H1 (cell line): ENCODE data around the gene NLN. TPM values are rescaled to one million over a fixed set of nuclear protein-coding genes. Genes with fewer than 3 reads are reported as not detected.

Experiments
- CTCF ChIA-PET: fragments of 300-600 bp; sonication (Branson Sonifier 250); formaldehyde crosslinking; loops from one replicate; lab custom pipeline; 2021; ENCODE audit not compliant: partially characterized antibody; lab: Charles Lee
- POLR2A ChIA-PET: fragments of 300-600 bp; sonication (Branson Sonifier 250); formaldehyde crosslinking; loops from one replicate; lab custom pipeline; 2021; ENCODE audit warnings: inconsistent platforms; ENCODE audit not compliant: partially characterized antibody; lab: Charles Lee
- DNase-seq, 2 experiments: peaks; one replicate each; pipeline versions ENCODE4 v3.0.0 to v3.0.0-alpha.2; 2010 to 2022; ENCODE audit warnings: low spot score in 2 of 2, low read depth in 1 of 2, mixed read lengths in 1 of 2
- FAIRE-seq: peaks from 2 replicates; lab custom pipeline; 2011; peaks lifted over from hg19 to GRCh38; lab: Jason Lieb, UNC
- H2AFZ ChIP-seq: 2 replicates; pipeline ENCODE4 v1.8.1; 2012; ENCODE audit warnings: low read length, inconsistent platforms
- H2AK5ac ChIP-seq: 2 replicates; pipeline ENCODE4 v1.6.1; 2013; ENCODE audit warnings: low read depth, low read length
- H2BK120ac ChIP-seq: replicated peaks from 2 replicates; pipeline ENCODE3; 2013; ENCODE audit warnings: low read depth, low read length, inconsistent platforms
- H2BK12ac ChIP-seq: 2 replicates; pipeline ENCODE4 v1.6.1; 2013; ENCODE audit warnings: low read depth, low read length
- H2BK15ac ChIP-seq: 2 replicates; pipeline ENCODE4 v1.6.1; 2013; ENCODE audit warnings: low read length
- H2BK20ac ChIP-seq: 2 replicates; pipeline ENCODE4 v1.6.1; 2013; ENCODE audit warnings: low read length
- H2BK5ac ChIP-seq: 2 replicates; pipeline ENCODE4 v1.6.1; 2013; ENCODE audit warnings: low read depth, low read length
- H3K14ac ChIP-seq: 2 replicates; pipeline ENCODE4 v1.6.1; 2013; ENCODE audit warnings: inconsistent platforms; ENCODE audit not compliant: insufficient read length
- H3K18ac ChIP-seq: 2 replicates; pipeline ENCODE4 v1.6.1; 2013; ENCODE audit warnings: low read length; ENCODE audit errors: extremely low read depth
- H3K23ac ChIP-seq: 2 replicates; pipeline ENCODE4 v1.6.1; 2013; ENCODE audit warnings: inconsistent platforms; ENCODE audit not compliant: insufficient read length
- H3K23me2 ChIP-seq: 2 replicates; pipeline ENCODE4 v1.6.1; 2013; ENCODE audit warnings: low read depth, low read length
- H3K27ac ChIP-seq: 2 replicates; pipeline ENCODE4 v1.6.1; 2011; ENCODE audit warnings: low read depth, low read length, inconsistent platforms
- H3K27me3 ChIP-seq, 4 experiments: replicated peaks in 1 of 4; 1 replicate in 1 of 4; 2 replicates in 3 of 4; pipeline versions ENCODE4 v1.6.1 to v1.8.1; 2011 to 2013; ENCODE audit warnings: low read length in 3 of 4, mild to moderate bottlenecking in 3 of 4, inconsistent platforms in 2 of 4, mixed read lengths in 2 of 4, moderate library complexity in 1 of 4; ENCODE audit not compliant: control insufficient read depth in 3 of 4, insufficient read depth in 3 of 4; ENCODE audit errors: extremely low read depth in 1 of 4
- H3K36me3 ChIP-seq, 4 experiments: 2 replicates each; pipeline versions ENCODE4 v1.6.1 to v1.8.1; 2011 to 2013; ENCODE audit warnings: mild to moderate bottlenecking in 4 of 4, low read length in 3 of 4, moderate library complexity in 2 of 4, control low read depth in 1 of 4, inconsistent platforms in 1 of 4; ENCODE audit not compliant: insufficient read depth in 4 of 4, control insufficient read depth in 2 of 4
- H3K4ac ChIP-seq: replicated peaks from 2 replicates; pipeline ENCODE3; 2013; ENCODE audit warnings: low read length, low read depth, mixed read lengths, inconsistent platforms; ENCODE audit not compliant: insufficient read length
- H3K4me1 ChIP-seq, 4 experiments: replicated peaks in 1 of 4; 1 replicate in 1 of 4; 2 replicates in 3 of 4; pipeline versions ENCODE4 v1.6.1 to v1.8.1; 2011 to 2013; ENCODE audit warnings: low read length in 3 of 4, inconsistent platforms in 2 of 4, mixed read lengths in 1 of 4; ENCODE audit not compliant: insufficient read depth in 4 of 4, control insufficient read depth in 3 of 4
- H3K4me2 ChIP-seq, 2 experiments: 2 replicates each; pipeline versions ENCODE4 v1.6.1 to v1.8.1; 2011 to 2013; ENCODE audit warnings: low read depth in 2 of 2, low read length in 2 of 2, control low read depth in 1 of 2, inconsistent platforms in 1 of 2, mild to moderate bottlenecking in 1 of 2; ENCODE audit not compliant: insufficient read depth in 1 of 2
- H3K4me3 ChIP-seq, 4 experiments: fragments of 200-600, 300-600 bp in 1 of 4; sonication (generic), shearing (Covaris generic), sonication (Bioruptor Twin) in 1 of 4; 2 replicates each; pipeline versions ENCODE4 v1.5.1 to v1.8.1; 2011 to 2016; ENCODE audit warnings: low read length in 4 of 4, low read depth in 3 of 4, control low read depth in 2 of 4, inconsistent platforms in 2 of 4, mild to moderate bottlenecking in 2 of 4, mixed read lengths in 1 of 4, moderate library complexity in 1 of 4; ENCODE audit not compliant: insufficient read depth in 2 of 4; ENCODE audit errors: extremely low read depth in 1 of 4
- H3K56ac ChIP-seq: replicated peaks from 2 replicates; pipeline ENCODE3; 2013; ENCODE audit warnings: low read depth, mild to moderate bottlenecking, mixed read lengths, low read length, inconsistent platforms; ENCODE audit not compliant: insufficient read length
- H3K79me1 ChIP-seq: 2 replicates; pipeline ENCODE4 v1.6.1; 2013; ENCODE audit warnings: low read depth, low read length, control low read depth
- H3K79me2 ChIP-seq, 2 experiments: 2 replicates each; pipeline versions ENCODE4 v1.6.1 to v1.8.1; 2012 to 2013; ENCODE audit warnings: low read length in 2 of 2, mild to moderate bottlenecking in 2 of 2, inconsistent platforms in 1 of 2; ENCODE audit not compliant: insufficient read depth in 2 of 2, control insufficient read depth in 1 of 2
- H3K9ac ChIP-seq, 4 experiments: replicated peaks in 1 of 4; 1 replicate in 1 of 4; 2 replicates in 3 of 4; pipeline versions ENCODE4 v1.6.1 to v1.8.1; 2011 to 2013; ENCODE audit warnings: low read depth in 3 of 4, low read length in 3 of 4, control low read depth in 2 of 4, mild to moderate bottlenecking in 2 of 4, moderate library complexity in 2 of 4, inconsistent platforms in 1 of 4; ENCODE audit errors: extremely low read depth in 1 of 4
- H3K9me3 ChIP-seq, 2 experiments: 2 replicates each; pipeline versions ENCODE4 v1.6.1 to v1.8.1; 2012 to 2013; ENCODE audit warnings: mild to moderate bottlenecking in 2 of 2, moderate library complexity in 2 of 2, control low read depth in 1 of 2, inconsistent platforms in 1 of 2, low read depth in 1 of 2, low read length in 1 of 2, mixed read lengths in 1 of 2; ENCODE audit not compliant: insufficient read depth in 2 of 2
- H4K20me1 ChIP-seq, 2 experiments: replicated peaks in 1 of 2; 2 replicates each; pipeline versions ENCODE3 to v1.8.1; 2011 to 2013; ENCODE audit warnings: inconsistent platforms in 2 of 2, low read length in 2 of 2, mild to moderate bottlenecking in 1 of 2; ENCODE audit not compliant: insufficient read depth in 2 of 2, control insufficient read depth in 1 of 2
- H4K5ac ChIP-seq: 2 replicates; pipeline ENCODE4 v1.6.1; 2013; ENCODE audit warnings: low read length, low read depth, mixed read lengths, inconsistent platforms; ENCODE audit not compliant: insufficient read length
- H4K8ac ChIP-seq: 2 replicates; pipeline ENCODE4 v1.8.0; 2013; ENCODE audit warnings: mild to moderate bottlenecking, moderate library complexity, low read length, inconsistent platforms; ENCODE audit not compliant: insufficient read depth; ENCODE audit errors: extremely low read depth
- H4K91ac ChIP-seq: replicated peaks from 2 replicates; pipeline ENCODE3; 2013; ENCODE audit warnings: low read length, mixed read lengths, inconsistent platforms; ENCODE audit not compliant: insufficient read length
- CBX8 ChIP-seq: fragments of 300-800, 300-1000 bp; sonication (generic); IDR thresholded peaks from 2 replicates; pipeline ENCODE4 v1.7.1; 2016; ENCODE audit warnings: low read depth, low read length, borderline replicate concordance
- CHD1 ChIP-seq: IDR thresholded peaks from 2 replicates; pipeline ENCODE4 v1.6.1; 2012; ENCODE audit warnings: low read depth, low read length, improper control_type of control experiment
- KDM4A ChIP-seq: IDR thresholded peaks from one replicate; pipeline ENCODE4 v1.7.1; 2012; ENCODE audit warnings: low read depth, mild to moderate bottlenecking, moderate library complexity, low read length, inconsistent platforms; ENCODE audit not compliant: severe bottlenecking
- KDM5A ChIP-seq: fragments of 200-600 bp; IDR thresholded peaks from 2 replicates; pipeline ENCODE4 v1.7.1; 2012; ENCODE audit warnings: mild to moderate bottlenecking, low read length, inconsistent platforms, mixed read lengths
- POU5F1 ChIP-seq: IDR thresholded peaks from 2 replicates; pipeline ENCODE4 v1.6.1; 2011; ENCODE audit warnings: low read depth, mild to moderate bottlenecking, low read length, moderate library complexity
- RNF2 ChIP-seq: fragments of 200-900, 300-1000 bp; sonication (generic); IDR thresholded peaks from 2 replicates; pipeline ENCODE4 v1.7.1; 2016; ENCODE audit warnings: borderline replicate concordance, low read depth, mild to moderate bottlenecking, antibody characterized with exemption, low read length; ENCODE audit not compliant: poor library complexity, severe bottlenecking; ENCODE audit errors: missing control alignments
- SIRT6 ChIP-seq: IDR thresholded peaks from one replicate; pipeline ENCODE4 v1.7.1; 2012; ENCODE audit warnings: low read length, inconsistent platforms
- TCF12 ChIP-seq: IDR thresholded peaks from 2 replicates; pipeline ENCODE4 v1.6.1; 2011; ENCODE audit warnings: low read depth, mild to moderate bottlenecking, low read length
- WGBS, 2 experiments: shearing (Covaris generic) in 1 of 2; methylation state at CpG; one replicate each; pipeline versions ENCODE4 v1.1.6 to v1.1.7; 2013 to 2015; ENCODE audit warnings: low lambda C conversion rate in 2 of 2, mixed read lengths in 2 of 2, inconsistent platforms in 1 of 2, low coverage in 1 of 2, missing lambda C conversion rate in 1 of 2; ENCODE audit not compliant: insufficient replicate concordance in 2 of 2, insufficient coverage in 1 of 2, insufficient read length in 1 of 2; ENCODE audit errors: extremely low coverage in 1 of 2, missing lambda C conversion rate in 1 of 2; 5-methylcytosine and 5-hydroxymethylcytosine counted together
- polyA plus RNA-seq, 7 experiments: library from polyadenylated mRNA; depleted of rRNA in 3 of 7; stranded (reverse) in 5 of 7; unstranded in 2 of 7; fragments of >200 nt in 5 of 7; fragments of 200-250 nt in 2 of 7; gene quantifications; 1 replicate in 5 of 7; 2 replicates in 1 of 7; 4 replicates in 1 of 7; pipeline versions ENCODE4 v1.2.1 to v1.2.3, GENCODE V29; 2011 to 2013; ENCODE audit warnings: missing spikeins in 2 of 7, mixed read lengths in 2 of 7
- total RNA-seq: library from RNA; stranded (reverse); fragmentation: NEBNext Ultra II Directional; extraction: Animal tissue kit (Norgen Biotek cat#: 25700); gene quantifications from 2 replicates; pipeline ENCODE4 v1.2.1, GENCODE V29; 2021
- TF ChIP-seq, protein P1 (sequence below), 3 experiments: IDR thresholded peaks; 1 replicate in 2 of 3; 2 replicates in 1 of 3; pipeline versions ENCODE4 v1.5.1 to v1.6.1; 2011; ENCODE audit warnings: low read length in 3 of 3, mild to moderate bottlenecking in 3 of 3, inconsistent platforms in 2 of 3, low read depth in 1 of 3, moderate library complexity in 1 of 3; ENCODE audit not compliant: insufficient read depth in 1 of 3; ENCODE audit errors: control extremely low read depth in 1 of 3
- TF ChIP-seq, protein P2 (sequence below): IDR thresholded peaks from 2 replicates; pipeline ENCODE4 v1.6.1; 2011; ENCODE audit warnings: low read depth, mild to moderate bottlenecking, low read length; ENCODE audit not compliant: insufficient read depth

NLN gene
- total and polyA plus RNA-seq, 2 of the 8 experiments (the other 6 are each of a cell fraction or from before 2014, with no cell fraction given): 46.7 to 192 TPM

DNA sequence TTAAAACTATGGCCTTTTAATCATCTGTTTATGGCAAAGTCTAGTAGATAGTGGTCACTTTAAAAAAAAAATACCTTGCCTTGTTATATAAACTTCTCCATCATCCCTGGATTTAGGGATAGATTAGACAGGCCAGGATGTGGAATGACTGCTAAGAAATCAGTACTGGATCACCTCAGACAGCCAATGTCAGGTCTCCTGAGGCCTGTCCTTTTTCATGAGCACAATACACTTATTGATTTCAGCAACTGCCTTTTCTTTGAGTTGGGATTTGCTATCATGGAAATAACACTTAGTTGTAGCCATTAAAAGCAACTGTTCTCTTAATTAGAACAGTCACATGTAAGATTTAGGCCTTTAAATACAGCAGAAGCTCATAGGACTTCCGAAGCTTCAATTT is 77.9 kb downstream of the NLN start:
- H4K91ac ChIP-seq: no peak overlapping the region
- no peak overlapping the region for H3K4me2 ChIP-seq
- H2BK120ac ChIP-seq: no peak overlapping the region
- H3K9me3 ChIP-seq: peaks cover 0 to 3% of the 10 kb centered on the region in 2 experiments; a peak in 1 of 4 replicates
- H2AK5ac ChIP-seq: no peak overlapping the region
- no peak overlapping the region for H3K9ac ChIP-seq
- H3K56ac ChIP-seq: no peak overlapping the region
- no peak overlapping the region for H3K23ac ChIP-seq
- no peak overlapping the region for H4K5ac ChIP-seq
- no peaks in the 10 kb centered on the region for H3K23me2 ChIP-seq
- no peak overlapping the region for H2BK12ac ChIP-seq
- no peak overlapping the region for H2BK20ac ChIP-seq
- no peak overlapping the region for H2AFZ ChIP-seq
- no peak overlapping the region for H2BK5ac ChIP-seq
- FAIRE-seq (no peak), DNase-seq (no peak)
- no peak overlapping the region for H3K4ac ChIP-seq
- no peaks in the 10 kb centered on the region for H3K27me3 ChIP-seq
- H3K79me1 ChIP-seq: no peaks in the 10 kb centered on the region
- no peaks in the 10 kb centered on the region; a peak in 1 of 7 replicates for H3K4me1 ChIP-seq
- H2BK15ac ChIP-seq: no peak overlapping the region
- H3K14ac ChIP-seq: no peak overlapping the region
- no peak overlapping the region for H3K4me3 ChIP-seq
- POLR2A ChIA-PET: interaction anchor here (0.7 to 1.4 kb wide), 2 partner anchors 19 to 357 kb away, joined by 4 to 5 read pairs; no protein-coding TSS in a partner anchor
- TF ChIP-seq RNF2: no peak
- TF ChIP-seq, protein P1, sequence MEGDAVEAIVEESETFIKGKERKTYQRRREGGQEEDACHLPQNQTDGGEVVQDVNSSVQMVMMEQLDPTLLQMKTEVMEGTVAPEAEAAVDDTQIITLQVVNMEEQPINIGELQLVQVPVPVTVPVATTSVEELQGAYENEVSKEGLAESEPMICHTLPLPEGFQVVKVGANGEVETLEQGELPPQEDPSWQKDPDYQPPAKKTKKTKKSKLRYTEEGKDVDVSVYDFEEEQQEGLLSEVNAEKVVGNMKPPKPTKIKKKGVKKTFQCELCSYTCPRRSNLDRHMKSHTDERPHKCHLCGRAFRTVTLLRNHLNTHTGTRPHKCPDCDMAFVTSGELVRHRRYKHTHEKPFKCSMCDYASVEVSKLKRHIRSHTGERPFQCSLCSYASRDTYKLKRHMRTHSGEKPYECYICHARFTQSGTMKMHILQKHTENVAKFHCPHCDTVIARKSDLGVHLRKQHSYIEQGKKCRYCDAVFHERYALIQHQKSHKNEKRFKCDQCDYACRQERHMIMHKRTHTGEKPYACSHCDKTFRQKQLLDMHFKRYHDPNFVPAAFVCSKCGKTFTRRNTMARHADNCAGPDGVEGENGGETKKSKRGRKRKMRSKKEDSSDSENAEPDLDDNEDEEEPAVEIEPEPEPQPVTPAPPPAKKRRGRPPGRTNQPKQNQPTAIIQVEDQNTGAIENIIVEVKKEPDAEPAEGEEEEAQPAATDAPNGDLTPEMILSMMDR (IDR thresholded peaks at IDR 0.05; ENCODE audit: control extremely low read depth in 1 of 3, insufficient read depth in 1 of 3, low read depth in 1 of 3, low read length in 3 of 3): no peak
- TF ChIP-seq SIRT6: no peak
- TF ChIP-seq POU5F1: no peak
- no peak for TF ChIP-seq KDM5A
- TF ChIP-seq, protein P2, sequence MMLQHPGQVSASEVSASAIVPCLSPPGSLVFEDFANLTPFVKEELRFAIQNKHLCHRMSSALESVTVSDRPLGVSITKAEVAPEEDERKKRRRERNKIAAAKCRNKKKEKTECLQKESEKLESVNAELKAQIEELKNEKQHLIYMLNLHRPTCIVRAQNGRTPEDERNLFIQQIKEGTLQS: no peak
- no peak for TF ChIP-seq CBX8
- TF ChIP-seq TCF12: no peak
- TF ChIP-seq KDM4A: no peak
- TF ChIP-seq CHD1: no peak
- H3K79me2 ChIP-seq: no peaks in the 10 kb centered on the region; a peak in 1 of 4 replicates
- H4K20me1 ChIP-seq: no peaks in the 10 kb centered on the region
- H4K8ac ChIP-seq: no peak overlapping the region
- no peak overlapping the region for H3K18ac ChIP-seq
- CTCF ChIA-PET: interaction anchor here (0.6 kb wide), 1 partner anchor 8 kb away, joined by 3 read pairs; no protein-coding TSS in a partner anchor
- H3K27ac ChIP-seq: no peak overlapping the region
- H3K36me3 ChIP-seq: peaks cover 0 to 40% (median 15%) of the 10 kb centered on the region in 4 experiments; a peak in 6 of 8 replicates
- 100% methylated on average over 1 of the region's 1 CpG; no CpG with 5 or more reads in 1 of the 2 experiments for WGBS, 2 experiments
